ENCODE results near the gene TMC8.

GRCh38 chr17:78089576-78090281, 40.8 kb upstream of the TMC8 start:
- TF ChIP-seq, protein P1, sequence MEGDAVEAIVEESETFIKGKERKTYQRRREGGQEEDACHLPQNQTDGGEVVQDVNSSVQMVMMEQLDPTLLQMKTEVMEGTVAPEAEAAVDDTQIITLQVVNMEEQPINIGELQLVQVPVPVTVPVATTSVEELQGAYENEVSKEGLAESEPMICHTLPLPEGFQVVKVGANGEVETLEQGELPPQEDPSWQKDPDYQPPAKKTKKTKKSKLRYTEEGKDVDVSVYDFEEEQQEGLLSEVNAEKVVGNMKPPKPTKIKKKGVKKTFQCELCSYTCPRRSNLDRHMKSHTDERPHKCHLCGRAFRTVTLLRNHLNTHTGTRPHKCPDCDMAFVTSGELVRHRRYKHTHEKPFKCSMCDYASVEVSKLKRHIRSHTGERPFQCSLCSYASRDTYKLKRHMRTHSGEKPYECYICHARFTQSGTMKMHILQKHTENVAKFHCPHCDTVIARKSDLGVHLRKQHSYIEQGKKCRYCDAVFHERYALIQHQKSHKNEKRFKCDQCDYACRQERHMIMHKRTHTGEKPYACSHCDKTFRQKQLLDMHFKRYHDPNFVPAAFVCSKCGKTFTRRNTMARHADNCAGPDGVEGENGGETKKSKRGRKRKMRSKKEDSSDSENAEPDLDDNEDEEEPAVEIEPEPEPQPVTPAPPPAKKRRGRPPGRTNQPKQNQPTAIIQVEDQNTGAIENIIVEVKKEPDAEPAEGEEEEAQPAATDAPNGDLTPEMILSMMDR (conservative IDR thresholded peaks at IDR 0.05; ENCODE audit: low read depth, low read length), result no peak
- no peak for TF ChIP-seq EZH2 (IDR thresholded peaks at IDR 0.05; ENCODE audit: borderline replicate concordance, low read depth, low read length, poor library complexity, severe bottlenecking)
